A549 (cell line): ENCODE data around the gene GAD2. TPM values are rescaled to one million over a fixed set of nuclear protein-coding genes. Genes with fewer than 3 reads are reported as not detected.

Source experiments
- ATAC-seq, 2 experiments: fragments of 200-7000 bp in 1 of 2; fragments of >200 bp in 1 of 2; cut with Nextera tagmentation in 1 of 2; cut with Tn5 transposase in 1 of 2; 3 replicates each; pipeline versions ENCODE4 v1.8.0 to v1.9.1; 2018 to 2020; ENCODE audit warnings: mild to moderate bottlenecking in 1 of 2, moderate library complexity in 1 of 2
- CTCF ChIA-PET: fragments of 300-600 bp; sonication (Branson Sonifier 250); formaldehyde crosslinking; extraction: SDS; loops from one replicate; lab custom pipeline; 2021; ENCODE audit warnings: antibody characterized with exemption, inconsistent platforms; lab: Yijun Ruan, JAX
- POLR2A ChIA-PET: fragments of 350-600 bp; formaldehyde crosslinking; extraction: SDS; loops from one replicate; lab custom pipeline; 2021; ENCODE audit warnings: antibody characterized with exemption, inconsistent platforms; lab: Yijun Ruan, JAX
- DNase-seq, 2 experiments: peaks; one replicate each; pipeline versions ENCODE4 v3.0.0 to v3.0.0-alpha.2; 2011 to 2016; ENCODE audit warnings: low read depth in 1 of 2, low spot score in 1 of 2
- FAIRE-seq: peaks from 2 replicates; lab custom pipeline; 2011; peaks lifted over from hg19 to GRCh38; lab: Jason Lieb, UNC
- H3K27ac ChIP-seq, 2 experiments: fragments of >200 bp; sonication (Bioruptor Twin); formaldehyde crosslinking; 3 replicates each; pipeline ENCODE4 v1.5.1; 2016 to 2017
- H3K4me1 ChIP-seq: fragments of >200 bp; sonication (Bioruptor Twin); formaldehyde crosslinking; 3 replicates; pipeline ENCODE4 v1.6.1; 2016
- H3K4me2 ChIP-seq: fragments of >200 bp; sonication (Bioruptor Twin); formaldehyde crosslinking; 3 replicates; pipeline ENCODE4 v1.6.1; 2016
- H3K4me3 ChIP-seq: fragments of >200 bp; sonication (Bioruptor Twin); formaldehyde crosslinking; 3 replicates; pipeline ENCODE4 v1.5.1; 2016
- H3K9me3 ChIP-seq: fragments of >200 bp; sonication (Bioruptor Twin); formaldehyde crosslinking; 3 replicates; pipeline ENCODE4 v1.6.1; 2016
- ATOH8 ChIP-seq: fragments of 250-450 bp; sonication (Bioruptor Pico); IDR thresholded peaks from 2 replicates; pipeline ENCODE4 v1.5.0; 2020; ENCODE audit warnings: low read depth, mild to moderate bottlenecking, moderate library complexity
- CBX2 ChIP-seq: fragments of 200-600 bp; sonication (generic); IDR thresholded peaks from 2 replicates; pipeline ENCODE4 v1.6.1; 2016; ENCODE audit warnings: low read depth, mild to moderate bottlenecking, borderline replicate concordance
- CHD2 ChIP-seq: fragments of 150-350 bp; IDR thresholded peaks from 2 replicates; pipeline ENCODE4 v1.6.1; 2014; ENCODE audit warnings: low read length; ENCODE audit not compliant: partially characterized antibody
- CHD4 ChIP-seq: fragments of 200-600 bp; sonication (generic); IDR thresholded peaks from 2 replicates; pipeline ENCODE4 v1.6.1; 2016; ENCODE audit warnings: antibody characterized with exemption, mild to moderate bottlenecking, borderline replicate concordance
- EHF ChIP-seq: fragments of 250-450 bp; sonication (Bioruptor Pico); IDR thresholded peaks from 2 replicates; pipeline ENCODE4 v1.5.0; 2020; ENCODE audit warnings: mild to moderate bottlenecking
- EHMT2 ChIP-seq: fragments of 200-600 bp; sonication (generic); IDR thresholded peaks from 2 replicates; pipeline ENCODE4 v1.6.1; 2016; ENCODE audit warnings: antibody characterized with exemption, low read depth, mild to moderate bottlenecking, moderate library complexity
- EP300 ChIP-seq, 2 experiments: fragments of >200 bp; sonication (Bioruptor Twin); formaldehyde crosslinking; IDR thresholded peaks; 2 replicates in 1 of 2; 3 replicates in 1 of 2; pipeline ENCODE4 v1.6.1; 2016 to 2017
- ESRRA ChIP-seq: fragments of 150-350 bp; IDR thresholded peaks from 2 replicates; pipeline ENCODE4 v1.6.1; 2014; ENCODE audit warnings: mild to moderate bottlenecking, low read length, borderline replicate concordance
- FOXS1 ChIP-seq: fragments of 250-450 bp; sonication (Bioruptor Pico); IDR thresholded peaks from 2 replicates; pipeline ENCODE4 v1.5.0; 2020; ENCODE audit warnings: mild to moderate bottlenecking, moderate library complexity
- GATA3 ChIP-seq: IDR thresholded peaks from 2 replicates; pipeline ENCODE4 v1.6.1; 2012; ENCODE audit warnings: borderline replicate concordance
- HOXA7 ChIP-seq: fragments of 250-450 bp; sonication (Bioruptor Pico); IDR thresholded peaks from 2 replicates; pipeline ENCODE4 v1.5.0; 2020; ENCODE audit warnings: mild to moderate bottlenecking, moderate library complexity
- HOXB13 ChIP-seq: fragments of 250-450 bp; sonication (Bioruptor Pico); IDR thresholded peaks from 2 replicates; pipeline ENCODE4 v1.5.0; 2020; ENCODE audit warnings: low read depth, mild to moderate bottlenecking, moderate library complexity
- HOXB5 ChIP-seq: fragments of 250-450 bp; sonication (Bioruptor Pico); IDR thresholded peaks from 2 replicates; pipeline ENCODE4 v1.5.0; 2020; ENCODE audit warnings: mild to moderate bottlenecking, moderate library complexity
- JUN ChIP-seq, 2 experiments: fragments of >200 bp; sonication (Bioruptor Twin); formaldehyde crosslinking; IDR thresholded peaks; 2 replicates in 1 of 2; 3 replicates in 1 of 2; pipeline ENCODE4 v1.6.1; 2016 to 2017
- JUNB ChIP-seq: fragments of >200 bp; sonication (Bioruptor Twin); formaldehyde crosslinking; IDR thresholded peaks from 2 replicates; pipeline ENCODE4 v1.6.1; 2016
- KDM1A ChIP-seq: fragments of 200-600 bp; sonication (generic); IDR thresholded peaks from 2 replicates; pipeline ENCODE4 v1.6.1; 2016; ENCODE audit warnings: low read depth, mild to moderate bottlenecking
- KDM5A ChIP-seq: fragments of 200-600 bp; sonication (generic); IDR thresholded peaks from 2 replicates; pipeline ENCODE4 v1.6.1; 2016; ENCODE audit warnings: antibody characterized with exemption, mild to moderate bottlenecking
- MYC ChIP-seq: IDR thresholded peaks from 2 replicates; pipeline ENCODE4 v1.6.1; 2012; ENCODE audit warnings: mild to moderate bottlenecking, inconsistent platforms, low read length, improper control_type of control experiment, borderline replicate concordance
- NR3C1 ChIP-seq: fragments of >200 bp; sonication (Bioruptor Twin); formaldehyde crosslinking; IDR thresholded peaks from 3 replicates; pipeline ENCODE4 v1.6.1; 2017
- PHF8 ChIP-seq: fragments of 200-600 bp; sonication (generic); IDR thresholded peaks from 2 replicates; pipeline ENCODE4 v1.6.1; 2016; ENCODE audit warnings: low read depth, mild to moderate bottlenecking, antibody characterized with exemption, moderate library complexity, borderline replicate concordance
- POLR2A ChIP-seq: IDR thresholded peaks from 2 replicates; pipeline ENCODE4 v1.6.1; 2012; ENCODE audit warnings: mild to moderate bottlenecking, low read length
- POLR2AphosphoS2 ChIP-seq: conservative IDR thresholded peaks from 2 replicates; pipeline ENCODE4 v1.6.1; 2012; ENCODE audit warnings: low read length, improper control_type of control experiment, inconsistent platforms
- RCOR1 ChIP-seq: fragments of 150-350 bp; IDR thresholded peaks from 2 replicates; pipeline ENCODE4 v1.6.1; 2014; ENCODE audit warnings: antibody characterized with exemption, low read length, low read depth
- REST ChIP-seq: fragments of 200-600 bp; sonication (generic); IDR thresholded peaks from 2 replicates; pipeline ENCODE4 v1.6.1; 2016; ENCODE audit warnings: antibody characterized with exemption, mild to moderate bottlenecking, moderate library complexity
- TFCP2L1 ChIP-seq: fragments of 250-450 bp; sonication (Bioruptor Pico); IDR thresholded peaks from 2 replicates; pipeline ENCODE4 v1.5.0; 2021; ENCODE audit warnings: mild to moderate bottlenecking
- TP53 ChIP-seq: fragments of 250-450 bp; sonication (Bioruptor Pico); IDR thresholded peaks from 2 replicates; pipeline ENCODE4 v1.5.0; 2021; ENCODE audit warnings: mild to moderate bottlenecking, moderate library complexity
- USF2 ChIP-seq: fragments of 450-650 bp; IDR thresholded peaks from 2 replicates; pipeline ENCODE4 v1.6.1; 2014; ENCODE audit warnings: antibody characterized with exemption
- ZNF302 ChIP-seq: fragments of 250-450 bp; sonication (Bioruptor Pico); IDR thresholded peaks from 2 replicates; pipeline ENCODE4 v1.9.0; 2021; ENCODE audit warnings: inconsistent platforms, mild to moderate bottlenecking, moderate library complexity
- ZSCAN20 ChIP-seq: fragments of 250-450 bp; sonication (Bioruptor Pico); IDR thresholded peaks from 2 replicates; pipeline ENCODE4 v1.8.0; 2022; ENCODE audit warnings: mild to moderate bottlenecking, moderate library complexity
- WGBS: methylation state at CpG from one replicate; pipeline ENCODE4 v1.1.6; 2017; ENCODE audit errors: missing lambda C conversion rate; 5-methylcytosine and 5-hydroxymethylcytosine counted together
- polyA plus RNA-seq, 4 experiments: library from polyadenylated mRNA; depleted of rRNA in 3 of 4; stranded (reverse); fragments of >200 nt; fragmentation: RNase III in 1 of 4; extraction: RNeasy Plus Mini Kit Qiagen cat#74134 plus additional on column Dnase treatment in 1 of 4; gene quantifications; 2 replicates in 3 of 4; 3 replicates in 1 of 4; pipeline ENCODE4 v1.2.3, GENCODE V29; 2011 to 2017

Gene GAD2
- polyA plus RNA-seq, 2 of the 4 experiments (the other 2 are of a cell fraction): not detected

GRCh38 chr10:26300001-26300400, 83.4 kb downstream of the GAD2 start:
- FAIRE-seq: no peak
- WGBS: 10% methylated on average over 2 of the region's 2 CpGs

GRCh38 chr10:26303366-26303765, 86.8 kb downstream of the GAD2 start:
- TF ChIP-seq JUNB: no peak
- no peak for TF ChIP-seq ATOH8 (CRISPR knock-in tag)
- TF ChIP-seq HOXB13: no peak
- no peak for TF ChIP-seq JUN (IDR thresholded peaks at IDR 0.05)
- TF ChIP-seq PHF8: no peak
- no peak for TF ChIP-seq TFCP2L1
- TF ChIP-seq EHMT2: no peak
- TF ChIP-seq ZSCAN20 (CRISPR knock-in tag): no peak
- TF ChIP-seq FOXS1: no peak
- TF ChIP-seq CHD2: no peak
- Histone ChIP-seq H3K4me3 (no peak overlapping the region), H3K27ac (no peak overlapping the region), H3K4me2 (no peak overlapping the region), H3K9me3 (no peaks in the 10 kb centered on the region), H3K4me1 (no peaks in the 10 kb centered on the region)
- ChIA-PET CTCF (interaction anchor here (0.6 to 1.4 kb wide), 3 partner anchors 164 to 557 kb away, joined by 3 to 4 read pairs (median 3); no protein-coding TSS in a partner anchor), POLR2A (interaction anchor here (0.6 to 0.7 kb wide), 2 partner anchors 10 to 837 kb away, joined by 3 to 4 read pairs; no protein-coding TSS in a partner anchor)
- DNase-seq (no peak), ATAC-seq (no peak), FAIRE-seq (no peak)

More at GRCh38 chr10:26300001-26300400, 83.4 kb downstream of the GAD2 start:
- no peak overlapping the region for H3K4me2 ChIP-seq
- no peak overlapping the region for H3K27ac ChIP-seq
- TF ChIP-seq EHF (CRISPR knock-in tag) (no peak), ESRRA (no peak), TFCP2L1 (no peak), ZSCAN20 (CRISPR knock-in tag) (no peak), KDM5A (no peak), POLR2A (no peak), KDM1A (no peak), POLR2AphosphoS2 (no peak), GATA3 (no peak), CHD2 (no peak), REST (no peak), ZNF302 (CRISPR knock-in tag) (no peak)
- CTCF ChIA-PET: interaction anchor here (1.1 kb wide), 2 partner anchors 10 to 256 kb away, joined by 3 to 4 read pairs; no protein-coding TSS in a partner anchor
- no peak overlapping the region for H3K4me3 ChIP-seq
- no peak for DNase-seq
- POLR2A ChIA-PET: no interaction called here
- H3K4me1 ChIP-seq: no peaks in the 10 kb centered on the region
- no peaks in the 10 kb centered on the region for H3K9me3 ChIP-seq
- ATAC-seq: no peak

GRCh38 chr10:26310361-26310760, 93.8 kb downstream of the GAD2 start:
- 34% methylated on average over 3 of the region's 3 CpGs for WGBS
- DNase-seq: no peak
- Histone ChIP-seq H3K4me3 (no peak overlapping the region), H3K9me3 (no peaks in the 10 kb centered on the region), H3K4me2 (no peak overlapping the region), H3K4me1 (peaks cover 3% of the 10 kb centered on the region; the same call in 1 of the 3 replicates), H3K27ac (no peak overlapping the region)
- no peak for FAIRE-seq
- ChIA-PET POLR2A (no interaction called here), CTCF (no interaction called here)
- no peak for ATAC-seq
- TF ChIP-seq USF2: no peak
- TF ChIP-seq EP300 (IDR thresholded peaks at IDR 0.05): no peak
- TF ChIP-seq EHF (CRISPR knock-in tag): no peak
- no peak for TF ChIP-seq TFCP2L1
- no peak for TF ChIP-seq GATA3
- TF ChIP-seq ZNF302 (CRISPR knock-in tag): no peak
- TF ChIP-seq HOXB5 (CRISPR knock-in tag): no peak
- TF ChIP-seq CHD2: no peak
- no peak for TF ChIP-seq RCOR1
- TF ChIP-seq KDM1A: no peak
- no peak for TF ChIP-seq CHD4
- TF ChIP-seq CBX2: no peak
- no peak for TF ChIP-seq MYC
- no peak for TF ChIP-seq NR3C1
- no peak for TF ChIP-seq TP53 (CRISPR knock-in tag)
- no peak for TF ChIP-seq HOXA7
